AG10803 (cell line): Measurements from ENCODE around the gene SPAG17.

ENCODE experiments used
- DNase-seq: peaks from one replicate; pipeline ENCODE4 v3.0.0; 2010; ENCODE audit warnings: low read depth
- H3K4me3 ChIP-seq: 2 replicates; pipeline ENCODE4 v1.5.1; 2011; ENCODE audit warnings: mild to moderate bottlenecking, low read length, control low read depth
- TF ChIP-seq, protein P1 (sequence below): conservative IDR thresholded peaks from 2 replicates; pipeline ENCODE4 v1.5.1; 2011; ENCODE audit warnings: mild to moderate bottlenecking, low read length, control low read depth, inconsistent platforms

Gene SPAG17

DNA sequence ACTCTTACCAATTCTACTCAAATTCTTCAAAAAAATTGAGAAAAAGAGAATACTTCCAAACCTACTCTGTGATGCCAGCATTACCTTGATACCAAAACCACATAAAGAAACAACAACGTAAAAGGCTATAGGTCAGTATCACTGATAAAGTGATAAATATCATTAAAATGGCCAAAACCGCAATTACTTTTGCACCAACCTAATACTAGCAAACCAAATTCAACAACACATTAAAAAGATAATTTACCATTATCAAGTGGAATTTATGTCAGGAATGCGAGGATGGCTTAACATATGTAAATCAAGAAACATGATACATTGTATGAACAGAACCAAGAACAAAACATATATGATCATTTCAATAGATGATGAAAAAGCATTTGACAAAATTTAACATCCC lies 7.0 kb downstream of the SPAG17 start:
- TF ChIP-seq, protein P1, sequence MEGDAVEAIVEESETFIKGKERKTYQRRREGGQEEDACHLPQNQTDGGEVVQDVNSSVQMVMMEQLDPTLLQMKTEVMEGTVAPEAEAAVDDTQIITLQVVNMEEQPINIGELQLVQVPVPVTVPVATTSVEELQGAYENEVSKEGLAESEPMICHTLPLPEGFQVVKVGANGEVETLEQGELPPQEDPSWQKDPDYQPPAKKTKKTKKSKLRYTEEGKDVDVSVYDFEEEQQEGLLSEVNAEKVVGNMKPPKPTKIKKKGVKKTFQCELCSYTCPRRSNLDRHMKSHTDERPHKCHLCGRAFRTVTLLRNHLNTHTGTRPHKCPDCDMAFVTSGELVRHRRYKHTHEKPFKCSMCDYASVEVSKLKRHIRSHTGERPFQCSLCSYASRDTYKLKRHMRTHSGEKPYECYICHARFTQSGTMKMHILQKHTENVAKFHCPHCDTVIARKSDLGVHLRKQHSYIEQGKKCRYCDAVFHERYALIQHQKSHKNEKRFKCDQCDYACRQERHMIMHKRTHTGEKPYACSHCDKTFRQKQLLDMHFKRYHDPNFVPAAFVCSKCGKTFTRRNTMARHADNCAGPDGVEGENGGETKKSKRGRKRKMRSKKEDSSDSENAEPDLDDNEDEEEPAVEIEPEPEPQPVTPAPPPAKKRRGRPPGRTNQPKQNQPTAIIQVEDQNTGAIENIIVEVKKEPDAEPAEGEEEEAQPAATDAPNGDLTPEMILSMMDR, result no peak
- no peak for DNase-seq
- H3K4me3 ChIP-seq, result no peak overlapping the region

DNA sequence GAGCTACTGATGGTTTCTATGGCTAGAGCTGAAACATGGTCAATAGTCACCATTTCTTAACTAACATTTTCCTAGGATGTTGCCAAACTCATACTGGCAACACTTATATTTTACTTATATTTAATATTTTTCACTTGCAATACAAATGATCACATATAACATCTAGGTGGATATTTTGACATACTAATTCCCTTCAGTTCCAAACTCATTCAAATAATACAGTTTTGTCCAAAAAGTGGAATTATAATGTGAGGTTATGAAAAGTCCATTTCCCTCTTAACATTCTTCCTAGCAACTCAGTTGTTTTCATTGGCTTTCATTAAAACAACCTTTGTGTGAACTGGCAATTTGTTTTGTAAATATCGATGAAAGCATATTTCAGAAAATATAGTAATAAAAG lies 16.0 kb downstream of the SPAG17 start:
- DNase-seq, result no peak
- TF ChIP-seq, protein P1, result no peak

DNA sequence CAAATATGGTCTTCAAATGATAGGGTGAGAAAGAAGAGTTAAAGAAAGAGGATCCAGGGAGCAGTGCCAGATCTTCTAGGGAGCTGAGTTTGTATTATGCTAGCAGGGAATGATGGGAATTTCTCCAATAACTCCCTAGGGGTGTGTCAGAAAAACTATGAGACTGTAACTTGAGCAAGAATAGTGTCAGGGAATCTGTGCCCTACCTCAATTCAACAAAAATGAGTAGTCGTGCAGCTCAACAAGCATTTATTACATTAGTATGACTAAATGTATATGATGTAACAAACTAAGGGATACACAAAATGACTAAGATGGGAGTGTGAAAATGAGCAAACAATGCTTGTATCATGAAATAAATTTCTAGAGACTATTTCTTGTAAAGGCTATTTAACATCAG lies 24.2 kb downstream of the SPAG17 start:
- peak; percentile 28 for DNase-seq
- TF ChIP-seq, protein P1, result no peak
- H3K4me3 ChIP-seq, result no peak overlapping the region

More for the DNA sequence above, 16.0 kb downstream of the SPAG17 start:
- no peak overlapping the region for H3K4me3 ChIP-seq

DNA sequence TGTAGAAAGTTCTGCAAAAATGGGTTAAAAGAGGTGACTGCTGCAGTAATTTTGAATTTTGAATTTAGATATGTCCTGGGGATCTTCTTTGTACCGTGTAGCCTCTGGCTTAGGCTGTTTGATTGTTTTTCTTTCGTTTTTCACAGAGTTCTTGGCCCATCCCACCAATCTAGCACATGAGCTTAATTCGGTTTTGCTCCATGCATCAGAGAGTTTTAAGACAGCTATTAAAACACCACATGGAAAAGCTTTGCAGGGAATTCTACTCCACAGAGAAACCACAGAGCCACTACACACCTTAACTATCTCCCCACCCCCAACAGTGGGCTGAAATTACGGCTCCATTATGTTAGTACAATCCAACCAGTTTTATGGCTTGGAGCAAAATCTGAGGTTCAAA lies 25.5 kb downstream of the SPAG17 start:
- peak overlapping the region; percentile 3; the same call in 1 of the 2 replicates for H3K4me3 ChIP-seq
- TF ChIP-seq, protein P1, result no peak
- peak; percentile 27 for DNase-seq

DNA sequence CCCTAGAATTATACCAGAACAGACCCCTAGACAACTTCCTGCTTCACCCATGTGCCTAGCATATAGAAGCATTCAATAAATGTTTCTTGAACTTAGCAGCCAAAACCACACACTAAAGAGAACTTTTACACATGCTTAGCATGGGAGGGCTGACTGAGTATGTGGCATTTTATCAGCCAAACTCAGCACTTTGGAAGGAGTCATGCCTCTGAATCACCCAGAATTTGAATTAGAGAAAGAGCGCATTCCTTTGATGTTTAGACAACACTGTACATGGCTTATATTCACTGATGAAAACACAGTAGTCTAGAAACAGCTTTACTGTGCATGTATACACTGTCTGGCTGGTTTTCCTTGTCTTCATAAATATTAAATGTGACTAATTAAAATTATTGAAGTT lies 26.1 kb downstream of the SPAG17 start:
- DNase-seq, result peak; percentile 90
- H3K4me3 ChIP-seq, result no peak overlapping the region
- TF ChIP-seq, protein P1, result no peak

DNA sequence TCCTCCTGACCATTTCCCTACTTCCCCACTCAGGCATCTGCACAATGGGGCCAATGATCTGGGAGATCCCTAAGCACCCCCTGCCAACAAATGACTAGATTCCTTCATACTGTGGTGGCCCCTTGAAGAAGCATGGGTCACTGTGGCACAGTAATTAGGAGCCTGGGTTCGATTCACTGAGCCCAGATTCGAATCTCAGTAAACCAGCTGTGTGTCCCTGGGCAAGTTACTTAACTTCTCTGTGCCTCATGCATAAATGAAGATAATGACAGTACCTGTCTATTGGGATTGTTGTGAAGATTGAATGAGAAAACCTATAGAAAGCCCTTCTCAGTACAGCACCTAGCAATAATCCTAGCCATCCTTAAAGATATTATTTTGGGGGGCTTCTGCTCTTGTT lies 27.5 kb downstream of the SPAG17 start:
- DNase-seq, result no peak
- no peak overlapping the region for H3K4me3 ChIP-seq
- TF ChIP-seq, protein P1, result no peak

DNA sequence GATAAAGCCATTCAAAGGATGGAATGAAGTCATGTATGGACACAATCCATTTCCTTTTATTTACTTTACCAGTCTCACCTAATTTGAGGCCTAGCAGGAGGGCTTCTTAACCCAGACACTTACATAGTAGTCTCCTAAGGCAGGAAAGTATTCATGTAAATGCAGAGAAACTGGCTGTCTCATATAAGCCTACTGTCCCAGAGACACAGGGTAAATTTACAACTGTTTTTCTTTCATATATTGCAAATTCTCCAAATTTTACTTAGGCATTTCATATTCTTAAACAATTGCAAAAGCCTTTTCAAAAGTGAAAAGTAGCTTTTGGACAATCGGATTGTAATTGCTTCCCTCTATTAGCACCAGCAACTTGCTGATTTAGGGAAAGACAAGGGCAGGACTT lies 29.9 kb downstream of the SPAG17 start:
- TF ChIP-seq, protein P1, result no peak
- DNase-seq, result no peak
- H3K4me3 ChIP-seq, result no peak overlapping the region
